Gastrocnemius medialis (tissue), 4 donors: Measurements from ENCODE around the gene ZNF324. TPM values are rescaled to one million over a fixed set of nuclear protein-coding genes. Genes with fewer than 3 reads are reported as not detected.

Experiments used
- ATAC-seq, 2 donors: fragments of 150-250 bp; one replicate each; pipeline ENCODE4 v1.9.1; 2016
- DNase-seq, 2 donors: peaks; one replicate each; pipeline ENCODE4 v3.0.0-alpha.2; 2019
- H3K27ac ChIP-seq, 4 donors: fragments of 200-600 bp; sonication (generic); 1 replicate in 1 of 4; 2 replicates in 3 of 4; pipeline ENCODE4 v1.5.1; 2016 to 2018; ENCODE audit warnings: mild to moderate bottlenecking in 2 of 4, moderate library complexity in 1 of 4
- H3K27me3 ChIP-seq, 3 donors: fragments of 200-600 bp; sonication (generic) in 2 of 3; 1 replicate in 1 of 3; 2 replicates in 2 of 3; pipeline versions ENCODE4 v1.5.1 to v1.6.0; 2016 to 2019; ENCODE audit warnings: mild to moderate bottlenecking in 1 of 3, moderate library complexity in 1 of 3
- H3K36me3 ChIP-seq, 2 donors: fragments of 200-600 bp; sonication (generic) in 1 of 2; one replicate each; pipeline ENCODE4 v1.5.1; 2017 to 2018
- H3K4me1 ChIP-seq, 2 donors: fragments of 200-600 bp; sonication (generic) in 1 of 2; one replicate each; pipeline ENCODE4 v1.5.1; 2016 to 2017; ENCODE audit warnings: mild to moderate bottlenecking in 2 of 2
- H3K4me3 ChIP-seq, 4 donors: fragments of 200-600 bp; sonication (generic) in 3 of 4; 1 replicate in 1 of 4; 2 replicates in 3 of 4; pipeline ENCODE4 v1.5.1; 2016 to 2019; ENCODE audit warnings: mild to moderate bottlenecking in 2 of 4
- H3K9me3 ChIP-seq, 3 donors: fragments of 200-600 bp; sonication (generic) in 2 of 3; 1 replicate in 1 of 3; 2 replicates in 2 of 3; pipeline ENCODE4 v1.5.1; 2016 to 2019
- CTCF ChIP-seq, 5 experiments: fragments of 450-650 bp in 3 of 5; fragments of 200-600 bp in 2 of 5; sonication (generic) in 2 of 5; IDR thresholded peaks in 4 of 5; conservative IDR thresholded peaks in 1 of 5; 1 replicate in 4 of 5; 2 replicates in 1 of 5; pipeline ENCODE4 v1.5.1; 2016 to 2019; ENCODE audit warnings: antibody characterized with exemption in 5 of 5, mild to moderate bottlenecking in 3 of 5, moderate library complexity in 3 of 5
- POLR2A ChIP-seq, 2 donors: fragments of 450-650 bp; IDR thresholded peaks; one replicate each; pipeline ENCODE4 v1.6.1; 2017; ENCODE audit warnings: antibody characterized with exemption in 2 of 2, mild to moderate bottlenecking in 2 of 2, moderate library complexity in 2 of 2
- in situ Hi-C, 4 donors: fragments of 200-750 bp; cut with MboI; loops; one replicate each; pipeline versions ENCODE4 v1.15.0 to v1.8.0; 2017; ENCODE audit warnings: low sequenced_read_pairs in 4 of 4
- intact Hi-C: fragments of 100-400 bp; cut with DNase I; formaldehyde crosslinking; loops from one replicate; pipeline ENCODE4 v1.15.1; 2023; ENCODE audit warnings: low total_unique reads
- total RNA-seq, 4 donors: library from RNA; depleted of rRNA; stranded (reverse); fragments of >200 nt; gene quantifications; one replicate each; pipeline versions ENCODE4 v1.1.0 to v1.2.3, GENCODE V29; 2016

Gene ZNF324
- total RNA-seq, 4 donors from 2014 or later = 8.1 to 11.4 (median 11.3) TPM

- H3K27me3 ChIP-seq = no peaks in the 10 kb centered on the region
- H3K4me3 ChIP-seq = peak within 1 kb of the TSS; percentile 69 to 88 (median 80)
- ATAC-seq = peak; percentile 93
- H3K36me3 ChIP-seq = peaks cover 0 to 15% of the 10 kb centered on the region in 2 donors
- peak within 1 kb of the TSS; percentile 84 to 96 (median 94) for H3K27ac ChIP-seq
- H3K9me3 ChIP-seq = no peaks in the 10 kb centered on the region
- DNase-seq = peak; percentile 86 to 90
- in situ Hi-C loops = no loop called here
- intact Hi-C loops = loop anchor here (1.0 kb wide), 4 partner anchors 20 to 214 kb away; partner anchors contain the start of genes ERVK3-1 and TRIM28
- peaks cover 31 to 36% of the 10 kb centered on the region in 2 donors for H3K4me1 ChIP-seq
- TF ChIP-seq POLR2A (IDR thresholded peaks at IDR 0.05) = peak; percentile 11 to 34
- TF ChIP-seq CTCF (IDR thresholded peaks at IDR 0.05 in 4 of 5, conservative IDR thresholded peaks at IDR 0.05 in 1 of 5) = peak; percentile 74 to 92 (median 87)
Observed at GRCh38 chr19:58519355-58520256, 52.7 kb downstream of the ZNF324 start, which contains the start of gene ZBTB45. Gene ZBTB45 (minus strand): TSS chr19:58519810. CDS start chr19:58517673, 2,137 bp downstream.

GRCh38 chr19:58520257-58520599, 53.3 kb downstream of the ZNF324 start:
- in situ Hi-C loops (no loop called here), intact Hi-C loops (no loop called here)
- H3K27me3 ChIP-seq = no peaks in the 10 kb centered on the region
- no peak for TF ChIP-seq CTCF (IDR thresholded peaks at IDR 0.05 in 4 of 5, conservative IDR thresholded peaks at IDR 0.05 in 1 of 5)
- TF ChIP-seq POLR2A (IDR thresholded peaks at IDR 0.05) = no peak
- no peaks in the 10 kb centered on the region for H3K9me3 ChIP-seq
- peak overlapping the region; percentile 69 to 88 (median 80) for H3K4me3 ChIP-seq
- DNase-seq (no peak), ATAC-seq (no peak)
- peak overlapping the region; percentile 84 to 96 (median 94) for H3K27ac ChIP-seq
- peaks cover 0 to 15% of the 10 kb centered on the region in 2 donors for H3K36me3 ChIP-seq
- H3K4me1 ChIP-seq = peaks cover 31 to 33% of the 10 kb centered on the region in 2 donors

- H3K36me3 ChIP-seq = peaks cover 0 to 9% of the 10 kb centered on the region in 2 donors
- no peak for DNase-seq
- ATAC-seq = no peak
- intact Hi-C loops (no loop called here), in situ Hi-C loops (no loop called here)
- no peak overlapping the region for H3K4me3 ChIP-seq
- no peak overlapping the region for H3K27ac ChIP-seq
- no peaks in the 10 kb centered on the region for H3K27me3 ChIP-seq
- H3K9me3 ChIP-seq = no peaks in the 10 kb centered on the region
- no peak for TF ChIP-seq POLR2A (IDR thresholded peaks at IDR 0.05)
- peaks cover 20 to 23% of the 10 kb centered on the region in 2 donors for H3K4me1 ChIP-seq
Observed at GRCh38 chr19:58521651-58522050, 54.8 kb downstream of the ZNF324 start.

- TF ChIP-seq POLR2A (IDR thresholded peaks at IDR 0.05) (no peak), CTCF (IDR thresholded peaks at IDR 0.05 in 4 of 5, conservative IDR thresholded peaks at IDR 0.05 in 1 of 5) (no peak)
- in situ Hi-C loops = no loop called here
- H3K4me1 ChIP-seq = peaks cover 16 to 19% of the 10 kb centered on the region in 2 donors
- DNase-seq (no peak), ATAC-seq (no peak)
- H3K4me3 ChIP-seq = no peak overlapping the region
- intact Hi-C loops = no loop called here
- H3K9me3 ChIP-seq = no peaks in the 10 kb centered on the region
- no peak overlapping the region for H3K27ac ChIP-seq
- H3K27me3 ChIP-seq = no peaks in the 10 kb centered on the region
- H3K36me3 ChIP-seq = no peaks in the 10 kb centered on the region
Observed at GRCh38 chr19:58522709-58523108, 55.8 kb downstream of the ZNF324 start.

Other genes with a start within 250 kb of the ZNF324 start
- 1 to 10 TPM; 3.8 to 9.5 (median 6.0) TPM for gene ZNF544, start 238.2 kb upstream of the ZNF324 start, total RNA-seq
- 1 to 10 TPM in 2 of 4 donors, under 1 TPM in 2; 0.78 to 2.1 (median 1.2) TPM for gene ZNF8, start 188.1 kb upstream of the ZNF324 start, total RNA-seq
- 10 to 100 TPM; 27.1 to 38.2 (median 32.4) TPM for gene ERVK3-1, start 161.7 kb upstream of the ZNF324 start, total RNA-seq
- 1 to 10 TPM; 1.1 to 2.4 (median 1.8) TPM for gene ZSCAN22, start 140.1 kb upstream of the ZNF324 start, total RNA-seq
- 10 to 100 TPM in 1 of 4 donors, 1 to 10 TPM in 2, not detected in 1; 4.5 to 12.5 (median 9.0) TPM for gene A1BG, start 113.6 kb upstream of the ZNF324 start, total RNA-seq
- under 1 TPM in 3 of 4 donors, not detected in 1; 0.07 to 0.87 (median 0.36) TPM for gene ZNF497, start 104.3 kb upstream of the ZNF324 start, total RNA-seq
- gene ZNF837, start 86.0 kb upstream of the ZNF324 start, total RNA-seq = under 1 TPM in 2 of 4 donors, not detected in 2; 0.11 to 0.36 TPM
- 1,000 to 10,000 TPM; 1,345 to 1,665 (median 1,438) TPM for gene RPS5, start 79.8 kb upstream of the ZNF324 start, total RNA-seq
- not detected for gene RNF225, start 71.4 kb upstream of the ZNF324 start, total RNA-seq
- gene ZNF584, start 58.4 kb upstream of the ZNF324 start, total RNA-seq = 10 to 100 TPM in 2 of 4 donors, 1 to 10 TPM in 2; 8.5 to 21.4 (median 10.2) TPM
- gene ZNF132, start 26.9 kb upstream of the ZNF324 start, total RNA-seq = 1 to 10 TPM; 1.8 to 2.7 (median 2.4) TPM
- gene ZNF324B, start 15.5 kb upstream of the ZNF324 start, total RNA-seq = 1 to 10 TPM; 3.8 to 7.6 (median 7.0) TPM
- 10 to 100 TPM in 1 of 4 donors, 1 to 10 TPM in 3; 7.5 to 13.1 (median 8.9) TPM for gene ZNF446, start 9.3 kb downstream of the ZNF324 start, total RNA-seq
- 1 to 10 TPM; 2.0 to 9.1 (median 4.6) TPM for gene SLC27A5, start 44.9 kb downstream of the ZNF324 start, total RNA-seq
- 10 to 100 TPM in 2 of 4 donors, 1 to 10 TPM in 2; 5.9 to 12.2 (median 9.6) TPM for gene ZBTB45, start 52.7 kb downstream of the ZNF324 start, total RNA-seq
- gene TRIM28, start 77.0 kb downstream of the ZNF324 start, total RNA-seq = 100 to 1,000 TPM; 145 to 239 (median 191) TPM
- gene CHMP2A, start 88.0 kb downstream of the ZNF324 start, total RNA-seq = 100 to 1,000 TPM in 2 of 4 donors, 10 to 100 TPM in 2; 82.3 to 165 (median 113) TPM
- gene UBE2M, start 91.5 kb downstream of the ZNF324 start, total RNA-seq = 10 to 100 TPM; 23.5 to 74.5 (median 41.6) TPM
- gene MZF1, start 106.3 kb downstream of the ZNF324 start, total RNA-seq = 10 to 100 TPM in 3 of 4 donors, 1 to 10 TPM in 1; 6.8 to 21.5 (median 15.1) TPM